RWPE2 (cell line): ENCODE data around the gene CTRB1.
"Not testable (repeated sequence)": the region's sequence is repeated elsewhere in the genome, so short reads cannot be mapped to it uniquely, and the experiment has no call there.

ENCODE experiments used
- ATAC-seq: fragments of 200-7000 bp; cut with Tn5 transposase; 3 replicates; pipeline ENCODE4 v1.9.1; 2021; ENCODE audit warnings: low read depth
- DNase-seq: peaks from one replicate; pipeline ENCODE4 v3.0.0-alpha.2; 2020; ENCODE audit warnings: low spot score
- H3K27ac ChIP-seq: fragments of 450-650 bp; 2 replicates; pipeline ENCODE4 v1.5.1; 2017; ENCODE audit warnings: mild to moderate bottlenecking; ENCODE audit not compliant: poor library complexity, severe bottlenecking
- H3K27me3 ChIP-seq: fragments of 250-450 bp; sonication (Bioruptor Pico); 2 replicates; pipeline ENCODE4 v1.5.1; 2021; ENCODE audit warnings: mild to moderate bottlenecking, moderate library complexity; ENCODE audit not compliant: insufficient read depth, poor library complexity, severe bottlenecking
- H3K36me3 ChIP-seq: fragments of 250-450 bp; sonication (Bioruptor Pico); 2 replicates; pipeline ENCODE4 v1.5.1; 2020; ENCODE audit warnings: low read depth, mild to moderate bottlenecking, moderate library complexity
- H3K4me1 ChIP-seq: fragments of 250-450 bp; sonication (Bioruptor Pico); 2 replicates; pipeline ENCODE4 v1.5.1; 2021; ENCODE audit warnings: mild to moderate bottlenecking, moderate library complexity; ENCODE audit not compliant: insufficient read depth, poor library complexity, severe bottlenecking
- H3K4me3 ChIP-seq: fragments of 250-450 bp; sonication (Bioruptor Pico); 2 replicates; pipeline ENCODE4 v1.5.1; 2021; ENCODE audit warnings: mild to moderate bottlenecking, moderate library complexity; ENCODE audit not compliant: severe bottlenecking
- H3K9me3 ChIP-seq: fragments of 250-450 bp; sonication (Bioruptor Pico); 2 replicates; pipeline ENCODE4 v1.5.1; 2021; ENCODE audit warnings: mild to moderate bottlenecking, moderate library complexity; ENCODE audit not compliant: severe bottlenecking
- TF ChIP-seq, protein P1 (sequence below): fragments of 450-650 bp; IDR thresholded peaks from one replicate; pipeline ENCODE4 v1.5.1; 2017; ENCODE audit warnings: mild to moderate bottlenecking, moderate library complexity; ENCODE audit not compliant: poor library complexity, severe bottlenecking

Gene CTRB1

GRCh38 chr16:75222271-75222783, 3.5 kb downstream of the CTRB1 start:
- TF ChIP-seq, protein P1, sequence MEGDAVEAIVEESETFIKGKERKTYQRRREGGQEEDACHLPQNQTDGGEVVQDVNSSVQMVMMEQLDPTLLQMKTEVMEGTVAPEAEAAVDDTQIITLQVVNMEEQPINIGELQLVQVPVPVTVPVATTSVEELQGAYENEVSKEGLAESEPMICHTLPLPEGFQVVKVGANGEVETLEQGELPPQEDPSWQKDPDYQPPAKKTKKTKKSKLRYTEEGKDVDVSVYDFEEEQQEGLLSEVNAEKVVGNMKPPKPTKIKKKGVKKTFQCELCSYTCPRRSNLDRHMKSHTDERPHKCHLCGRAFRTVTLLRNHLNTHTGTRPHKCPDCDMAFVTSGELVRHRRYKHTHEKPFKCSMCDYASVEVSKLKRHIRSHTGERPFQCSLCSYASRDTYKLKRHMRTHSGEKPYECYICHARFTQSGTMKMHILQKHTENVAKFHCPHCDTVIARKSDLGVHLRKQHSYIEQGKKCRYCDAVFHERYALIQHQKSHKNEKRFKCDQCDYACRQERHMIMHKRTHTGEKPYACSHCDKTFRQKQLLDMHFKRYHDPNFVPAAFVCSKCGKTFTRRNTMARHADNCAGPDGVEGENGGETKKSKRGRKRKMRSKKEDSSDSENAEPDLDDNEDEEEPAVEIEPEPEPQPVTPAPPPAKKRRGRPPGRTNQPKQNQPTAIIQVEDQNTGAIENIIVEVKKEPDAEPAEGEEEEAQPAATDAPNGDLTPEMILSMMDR: no peak
- no peaks in the 10 kb centered on the region for H3K27me3 ChIP-seq
- H3K27ac ChIP-seq: no peak overlapping the region
- no peaks in the 10 kb centered on the region for H3K4me1 ChIP-seq
- H3K4me3 ChIP-seq: no peak overlapping the region
- H3K36me3 ChIP-seq: no peaks in the 10 kb centered on the region
- DNase-seq (no peak), ATAC-seq (no peak)
- H3K9me3 ChIP-seq: no peaks in the 10 kb centered on the region

DNA sequence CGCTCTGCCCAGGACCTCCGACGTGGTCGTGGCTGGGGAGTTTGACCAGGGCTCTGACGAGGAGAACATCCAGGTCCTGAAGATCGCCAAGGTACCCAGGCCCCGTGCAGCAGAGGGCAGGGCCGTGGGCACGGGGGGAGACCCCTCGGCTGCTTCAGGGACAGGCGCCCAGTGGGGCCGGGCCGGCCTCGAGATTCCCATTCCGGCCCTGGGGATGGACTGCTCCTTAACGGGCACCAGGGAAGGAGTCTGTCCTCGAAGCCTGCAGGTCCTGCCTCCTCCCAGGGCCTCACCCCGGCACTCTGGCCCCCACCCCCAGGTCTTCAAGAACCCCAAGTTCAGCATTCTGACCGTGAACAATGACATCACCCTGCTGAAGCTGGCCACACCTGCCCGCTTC, 4.3 kb downstream of the CTRB1 start:
- not testable (repeated sequence) for H3K27ac ChIP-seq, DNase-seq, H3K4me1 ChIP-seq, H3K27me3 ChIP-seq, H3K9me3 ChIP-seq, H3K4me3 ChIP-seq, H3K36me3 ChIP-seq, ATAC-seq

- H3K9me3 ChIP-seq: no peaks in the 10 kb centered on the region
- peak; percentile 8 for ATAC-seq
- H3K27ac ChIP-seq: no peak overlapping the region
- H3K4me3 ChIP-seq: no peak overlapping the region
- H3K27me3 ChIP-seq: no peaks in the 10 kb centered on the region
- TF ChIP-seq, protein P1: no peak
- peaks cover 14% of the 10 kb centered on the region for H3K36me3 ChIP-seq
- no peaks in the 10 kb centered on the region for H3K4me1 ChIP-seq
- peak; percentile 62 for DNase-seq
Measured at GRCh38 chr16:75224306-75225082, 5.7 kb downstream of the CTRB1 start.

GRCh38 chr16:75225092-75225491, 6.3 kb downstream of the CTRB1 start:
- Histone ChIP-seq H3K36me3 (peaks cover 20% of the 10 kb centered on the region), H3K27me3 (no peaks in the 10 kb centered on the region), H3K27ac (no peak overlapping the region), H3K9me3 (no peaks in the 10 kb centered on the region), H3K4me1 (no peaks in the 10 kb centered on the region), H3K4me3 (no peak overlapping the region)
- peak; percentile 2 for ATAC-seq
- DNase-seq: no peak
- TF ChIP-seq, protein P1: no peak

DNA sequence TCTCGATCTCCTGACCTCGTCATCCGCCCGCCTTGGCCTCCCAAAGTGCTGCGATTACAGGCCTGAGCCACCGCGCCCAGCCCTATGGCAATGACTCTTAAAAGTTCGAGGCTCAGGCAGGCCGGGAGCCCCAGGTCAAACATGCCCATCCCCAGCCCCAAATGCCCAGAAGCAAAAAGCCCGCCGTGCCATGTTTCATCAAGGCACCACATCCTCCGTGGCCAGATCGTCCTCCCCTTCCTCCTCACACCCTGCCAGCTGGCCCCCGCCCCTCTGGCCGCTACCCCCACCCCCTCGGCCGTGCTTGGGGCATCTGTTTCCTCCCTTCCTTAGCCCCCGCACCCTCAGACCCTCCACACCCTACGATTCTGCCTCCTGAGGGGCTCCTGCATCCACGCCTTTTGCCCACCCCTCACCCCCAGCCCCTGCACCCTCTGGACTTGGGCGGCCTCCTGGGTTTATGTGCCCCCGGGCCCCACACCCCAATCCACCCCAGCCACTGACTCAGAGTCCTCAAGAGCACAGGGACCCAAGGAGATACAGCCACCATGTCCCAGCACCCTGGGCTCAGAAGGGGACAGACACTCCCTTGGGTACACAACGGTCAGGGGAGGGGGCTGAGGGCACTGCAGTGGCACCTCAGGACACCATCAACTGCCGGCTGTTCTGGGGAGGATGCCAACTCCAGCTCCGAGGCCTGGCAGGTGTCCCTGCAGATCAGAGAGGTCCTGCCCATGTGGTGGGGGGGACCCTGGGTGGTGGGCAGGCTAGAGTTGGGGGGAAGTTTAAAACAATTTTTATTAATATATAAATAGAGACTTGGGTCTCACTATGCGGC, 7.1 kb downstream of the CTRB1 start:
- Histone ChIP-seq H3K27ac (no peak overlapping the region), H3K4me1 (no peaks in the 10 kb centered on the region), H3K36me3 (peaks cover 26% of the 10 kb centered on the region), H3K9me3 (no peaks in the 10 kb centered on the region), H3K27me3 (no peaks in the 10 kb centered on the region), H3K4me3 (no peak overlapping the region)
- TF ChIP-seq, protein P1: no peak
- no peak for DNase-seq
- ATAC-seq: no peak; the same call in 2 of the 3 replicates
